GM10266 (cell line): ENCODE data around the gene ESPNL.

ENCODE experiments used
- DNase-seq: peaks from one replicate; pipeline ENCODE4 v3.0.0; 2012; ENCODE audit errors: extremely low spot score
- TF ChIP-seq, protein P1 (sequence below): IDR thresholded peaks from 2 replicates; pipeline ENCODE4 v1.5.1; 2012; ENCODE audit warnings: mild to moderate bottlenecking, low read depth; ENCODE audit not compliant: control insufficient read depth, insufficient read depth; ENCODE audit errors: missing control alignments

Gene ESPNL

DNA sequence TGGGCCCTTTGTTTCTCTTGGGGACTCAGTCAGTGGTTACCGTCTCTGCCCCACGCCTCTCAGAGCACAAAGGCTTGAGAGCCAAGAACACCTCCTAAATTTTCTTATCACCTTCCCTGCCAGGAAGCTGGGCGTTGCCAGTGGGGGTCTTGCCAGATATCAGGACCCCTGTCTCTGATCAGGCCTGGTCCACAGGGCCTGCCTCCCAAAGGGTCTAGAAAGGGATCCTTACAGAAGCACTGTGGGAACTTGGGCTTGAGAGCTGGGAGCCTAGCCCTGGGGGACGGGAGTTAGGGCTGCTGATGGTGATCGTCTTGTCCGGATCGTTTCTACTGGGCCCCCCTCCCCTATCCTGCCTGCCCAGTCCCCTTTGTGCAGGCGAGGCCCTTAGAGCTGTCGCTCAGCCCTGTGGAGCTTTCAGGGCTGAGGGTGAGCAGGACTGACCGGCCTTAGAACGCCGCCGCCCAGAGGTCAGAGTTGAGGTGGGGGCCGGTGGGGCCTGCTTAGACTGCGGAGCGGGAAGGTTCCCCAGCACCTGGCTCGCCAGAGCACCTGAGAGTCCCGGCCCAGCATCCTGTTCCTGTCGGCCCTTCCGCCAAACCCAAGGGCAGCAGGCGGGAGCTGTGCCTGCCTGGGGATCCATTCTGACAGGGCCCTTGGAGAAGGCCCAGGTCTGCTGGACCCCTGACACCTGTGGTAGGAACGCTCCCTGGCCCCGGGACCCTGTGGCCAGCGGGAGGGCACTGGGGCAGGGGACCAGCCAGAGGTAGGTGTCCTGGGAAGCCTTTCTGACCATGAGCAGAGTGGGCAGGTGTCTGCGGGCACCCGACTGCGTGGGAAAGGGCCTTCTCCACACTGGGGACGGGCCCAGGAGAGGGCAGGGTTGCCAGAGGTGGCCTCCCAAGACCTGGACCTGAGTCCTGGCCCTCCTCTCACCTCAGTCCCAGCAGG is 956 bp downstream of the ESPNL start:
- TF ChIP-seq, protein P1, sequence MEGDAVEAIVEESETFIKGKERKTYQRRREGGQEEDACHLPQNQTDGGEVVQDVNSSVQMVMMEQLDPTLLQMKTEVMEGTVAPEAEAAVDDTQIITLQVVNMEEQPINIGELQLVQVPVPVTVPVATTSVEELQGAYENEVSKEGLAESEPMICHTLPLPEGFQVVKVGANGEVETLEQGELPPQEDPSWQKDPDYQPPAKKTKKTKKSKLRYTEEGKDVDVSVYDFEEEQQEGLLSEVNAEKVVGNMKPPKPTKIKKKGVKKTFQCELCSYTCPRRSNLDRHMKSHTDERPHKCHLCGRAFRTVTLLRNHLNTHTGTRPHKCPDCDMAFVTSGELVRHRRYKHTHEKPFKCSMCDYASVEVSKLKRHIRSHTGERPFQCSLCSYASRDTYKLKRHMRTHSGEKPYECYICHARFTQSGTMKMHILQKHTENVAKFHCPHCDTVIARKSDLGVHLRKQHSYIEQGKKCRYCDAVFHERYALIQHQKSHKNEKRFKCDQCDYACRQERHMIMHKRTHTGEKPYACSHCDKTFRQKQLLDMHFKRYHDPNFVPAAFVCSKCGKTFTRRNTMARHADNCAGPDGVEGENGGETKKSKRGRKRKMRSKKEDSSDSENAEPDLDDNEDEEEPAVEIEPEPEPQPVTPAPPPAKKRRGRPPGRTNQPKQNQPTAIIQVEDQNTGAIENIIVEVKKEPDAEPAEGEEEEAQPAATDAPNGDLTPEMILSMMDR: no peak
- DNase-seq: no peak

DNA sequence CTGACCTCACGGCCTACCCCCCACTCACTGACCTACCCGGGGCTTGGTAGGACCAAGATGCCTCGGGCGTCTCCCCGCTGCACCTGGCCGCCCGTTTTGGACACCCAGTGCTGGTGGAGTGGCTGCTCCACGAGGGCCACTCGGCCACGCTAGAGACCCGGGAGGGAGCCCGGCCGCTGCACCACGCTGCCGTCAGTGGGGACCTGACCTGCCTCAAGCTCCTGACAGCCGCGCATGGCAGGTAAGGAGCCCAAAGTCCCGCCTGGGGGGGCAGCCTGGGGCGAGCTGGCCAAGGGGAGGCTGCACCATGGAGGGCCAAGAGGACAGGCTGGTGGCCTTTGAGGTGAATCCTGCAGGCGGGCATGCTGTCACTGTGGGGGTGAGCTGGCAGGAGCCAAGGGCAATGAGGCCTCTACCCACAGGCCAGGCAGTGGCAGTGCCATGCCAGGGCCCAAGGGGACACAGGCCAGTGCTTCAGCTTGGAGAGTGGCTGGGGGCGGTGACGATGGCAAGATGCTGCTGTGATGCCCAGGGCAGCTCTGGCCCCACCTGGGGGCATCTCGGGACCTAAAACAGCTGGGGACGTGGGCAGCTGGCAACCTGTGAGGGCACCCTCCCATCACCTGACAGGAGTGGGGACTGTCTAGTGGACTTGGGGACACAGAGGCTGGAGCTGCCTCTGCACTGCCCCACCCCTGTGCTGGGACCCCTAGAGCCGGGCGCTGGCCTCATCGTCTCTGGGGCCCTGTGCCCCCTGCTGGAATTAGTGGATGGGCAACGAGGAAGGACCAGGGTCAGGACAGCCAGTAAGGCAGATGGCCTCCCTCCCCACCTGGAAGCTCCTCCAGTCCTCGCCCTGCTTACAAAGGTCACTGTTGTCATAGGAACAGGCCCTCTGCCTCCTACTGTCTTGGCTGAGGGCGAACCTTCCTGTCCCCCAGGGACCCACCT is 2.0 kb downstream of the ESPNL start:
- TF ChIP-seq, protein P1: no peak
- DNase-seq: no peak

DNA sequence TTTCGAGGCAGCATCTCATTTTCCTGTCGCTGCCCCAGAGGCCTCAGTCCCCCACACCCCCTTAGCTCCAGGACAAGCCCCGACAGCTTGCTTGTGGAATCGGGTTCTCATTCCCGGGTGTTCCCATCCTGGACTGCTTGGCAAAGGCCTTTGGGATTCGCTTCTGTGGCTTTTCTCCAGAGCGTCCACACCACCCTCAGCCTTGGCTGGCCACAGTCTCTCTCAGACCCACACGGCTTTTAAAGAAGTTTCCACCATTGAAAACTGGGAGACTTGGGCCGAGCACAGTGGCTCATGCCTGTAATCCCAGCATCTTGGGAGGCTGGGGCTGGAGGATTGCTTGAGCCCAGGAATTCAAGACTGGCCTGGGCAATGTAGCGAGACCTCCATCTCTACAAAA is 2.7 kb downstream of the ESPNL start:
- TF ChIP-seq, protein P1: no peak
- no peak for DNase-seq

DNA sequence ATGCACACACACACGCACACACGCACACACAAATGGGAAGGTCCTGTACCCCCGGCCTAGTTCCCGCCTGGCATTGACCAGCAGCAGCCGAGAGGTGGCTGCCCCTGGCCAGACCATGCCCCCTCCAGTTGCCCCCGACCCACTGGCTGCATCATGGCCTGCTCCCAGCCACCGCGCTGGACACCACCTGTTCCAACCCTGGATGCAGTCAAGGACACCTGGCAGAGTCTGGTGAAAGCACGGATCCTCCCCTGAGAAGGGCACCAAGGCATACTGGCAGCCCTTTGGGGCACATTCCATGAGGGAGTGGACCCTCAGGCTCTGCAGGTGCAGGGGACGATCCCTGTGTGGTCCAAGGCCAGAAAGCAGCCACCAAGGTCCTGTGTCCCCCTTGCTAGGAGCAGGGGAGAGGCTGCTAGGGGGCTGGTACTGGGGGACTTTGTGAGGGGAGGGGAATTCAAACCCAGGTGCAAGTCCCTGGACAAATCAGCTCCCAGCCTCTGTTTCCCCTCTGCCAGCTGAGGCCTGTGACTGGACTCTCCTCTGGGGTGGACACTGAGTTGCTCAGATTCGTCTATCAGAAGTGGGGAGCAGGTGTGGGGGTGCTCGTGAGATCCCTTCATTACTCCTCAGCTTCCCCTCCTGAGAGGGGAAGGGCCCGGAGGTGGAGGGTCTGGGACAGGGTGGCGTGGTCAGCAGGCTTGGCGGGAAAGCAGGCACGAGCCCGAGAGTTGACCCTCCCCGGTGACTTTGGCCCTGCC is 3.5 kb downstream of the ESPNL start:
- DNase-seq: no peak
- TF ChIP-seq, protein P1: no peak

DNA sequence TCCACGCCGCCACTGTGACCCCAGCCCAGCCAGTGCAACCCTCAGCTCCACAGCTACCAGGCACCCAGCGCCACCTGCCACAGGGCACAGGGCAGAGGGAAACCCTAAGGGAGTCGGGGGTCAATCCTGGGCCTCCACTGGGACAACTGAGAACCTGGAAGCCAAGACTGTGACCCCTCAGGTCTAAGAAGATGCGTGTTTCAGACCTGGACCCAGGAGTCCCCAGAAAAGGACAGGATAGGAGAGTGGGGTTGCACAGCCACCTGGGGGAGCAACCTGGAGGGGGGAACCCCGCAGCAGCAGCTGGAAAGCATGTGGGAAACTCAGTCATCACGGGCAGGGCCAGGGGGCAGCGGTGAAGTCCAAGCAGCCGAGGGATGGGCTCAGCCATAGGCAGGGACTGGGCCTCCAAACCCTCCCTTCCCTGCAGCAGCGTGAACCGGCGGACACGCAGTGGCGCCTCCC is 4.1 kb downstream of the ESPNL start:
- TF ChIP-seq, protein P1: no peak
- peak; percentile 17 for DNase-seq

DNA sequence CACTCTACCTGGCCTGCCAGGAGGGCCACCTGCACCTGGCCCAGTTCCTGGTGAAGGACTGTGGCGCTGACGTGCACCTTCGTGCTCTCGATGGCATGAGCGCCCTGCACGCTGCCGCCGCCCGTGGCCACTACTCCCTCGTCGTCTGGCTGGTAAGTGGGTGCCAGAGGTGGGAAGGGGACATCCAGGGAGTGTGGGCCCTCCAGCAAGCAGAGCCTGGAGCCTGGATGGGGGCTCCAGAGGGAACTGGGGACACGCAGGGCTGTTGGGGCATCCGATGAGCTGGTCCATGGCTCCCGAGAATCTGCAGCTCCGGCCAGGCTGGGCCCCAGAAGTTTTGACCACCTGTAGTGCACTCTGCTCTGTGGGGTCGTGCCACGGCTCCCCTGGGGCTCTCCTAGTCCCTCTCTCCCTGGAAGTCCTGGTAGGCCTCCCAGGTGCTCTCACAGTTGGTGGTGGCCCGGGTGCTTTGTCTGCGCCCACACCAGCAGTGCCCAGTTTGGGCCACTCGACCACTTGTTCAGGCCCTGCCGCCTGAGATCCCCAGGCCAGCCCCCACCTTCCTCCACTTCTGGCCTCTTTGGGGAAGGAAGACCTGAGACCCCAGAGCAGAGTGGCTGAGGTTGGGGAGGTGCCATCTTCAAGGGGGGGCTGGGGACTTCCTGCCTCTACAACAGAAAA is 4.7 kb downstream of the ESPNL start:
- TF ChIP-seq, protein P1: no peak
- no peak for DNase-seq
